SJSA1 (cell line): ENCODE results near the gene C3orf70. TPM values are rescaled to one million over a fixed set of nuclear protein-coding genes. Genes with fewer than 3 reads are reported as not detected.

Experiments used
- DNase-seq, 2 experiments: peaks; one replicate each; pipeline ENCODE4 v3.0.0-alpha.2; 2015 to 2020; ENCODE audit warnings: low spot score in 2 of 2, low read depth in 1 of 2
- H3K27ac ChIP-seq: fragments of 250-450 bp; sonication (Bioruptor Pico); 2 replicates; pipeline ENCODE4 v1.5.1; 2020; ENCODE audit warnings: mild to moderate bottlenecking, moderate library complexity
- H3K27me3 ChIP-seq: fragments of 250-450 bp; sonication (Bioruptor Pico); replicated peaks from 2 replicates; pipeline ENCODE4 v1.5.1; 2020; ENCODE audit warnings: mild to moderate bottlenecking, moderate library complexity
- H3K36me3 ChIP-seq: fragments of 250-450 bp; sonication (Bioruptor Pico); 2 replicates; pipeline ENCODE4 v1.5.1; 2020; ENCODE audit warnings: mild to moderate bottlenecking
- H3K4me1 ChIP-seq: fragments of 250-450 bp; sonication (Bioruptor Pico); replicated peaks from 2 replicates; pipeline ENCODE4 v1.6.1; 2021; ENCODE audit warnings: mild to moderate bottlenecking
- H3K4me3 ChIP-seq: fragments of 250-450 bp; sonication (Bioruptor Pico); 2 replicates; pipeline ENCODE4 v1.5.1; 2020; ENCODE audit warnings: mild to moderate bottlenecking
- H3K9me3 ChIP-seq: fragments of 250-450 bp; sonication (Bioruptor Pico); replicated peaks from 2 replicates; pipeline ENCODE4 v1.5.1; 2020; ENCODE audit warnings: mild to moderate bottlenecking
- total RNA-seq: library from RNA; depleted of rRNA; stranded (reverse); fragments of >200 nt; shearing (Covaris generic); gene quantifications from 2 replicates; pipeline ENCODE4 v1.2.3, GENCODE V29; 2014; rRNA removed

C3orf70 gene
- total RNA-seq, 1 experiment from 2014 or later = 0.08 TPM

DNA sequence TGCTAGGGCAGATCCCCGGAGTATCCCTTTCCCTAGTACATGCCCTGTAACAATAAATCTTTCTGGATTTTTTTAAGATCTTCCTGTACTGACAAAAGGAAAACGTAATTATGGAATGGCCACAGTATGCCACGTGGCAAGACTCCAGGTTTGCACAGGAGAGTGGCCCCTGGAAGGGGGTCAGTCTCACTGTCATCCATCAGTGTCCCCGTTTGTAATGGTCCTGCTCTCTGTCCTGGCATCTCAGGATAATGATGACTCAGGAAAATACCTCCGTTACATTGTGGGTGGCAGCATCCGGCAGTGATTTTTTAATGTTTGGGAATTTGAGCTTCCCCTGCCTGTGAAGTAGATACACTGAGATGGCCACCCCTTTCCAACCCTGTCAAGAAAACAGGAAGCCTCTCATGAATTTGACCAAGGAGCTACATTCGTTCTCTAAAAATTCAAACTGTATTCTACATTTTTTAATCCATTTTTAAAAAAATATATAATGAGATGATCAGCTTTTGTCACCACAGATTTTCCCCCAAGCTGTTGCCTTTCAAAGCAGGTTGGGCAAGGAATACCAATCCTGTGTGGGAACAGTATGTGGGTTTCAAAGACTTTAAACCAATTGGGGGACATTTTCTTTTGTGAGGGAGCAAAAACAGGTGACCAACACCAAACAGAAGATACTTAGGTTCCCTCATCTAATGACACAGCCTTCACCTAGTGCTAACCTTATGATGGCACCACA lies 110.4 kb downstream of the C3orf70 start:
- H3K4me1 ChIP-seq = no peaks in the 10 kb centered on the region
- no peak for DNase-seq
- no peaks in the 10 kb centered on the region for H3K27me3 ChIP-seq
- no peak overlapping the region for H3K27ac ChIP-seq
- H3K36me3 ChIP-seq = peaks cover 2% of the 10 kb centered on the region; the same call in 1 of the 2 replicates
- H3K4me3 ChIP-seq = no peak overlapping the region
- no peaks in the 10 kb centered on the region for H3K9me3 ChIP-seq

DNA sequence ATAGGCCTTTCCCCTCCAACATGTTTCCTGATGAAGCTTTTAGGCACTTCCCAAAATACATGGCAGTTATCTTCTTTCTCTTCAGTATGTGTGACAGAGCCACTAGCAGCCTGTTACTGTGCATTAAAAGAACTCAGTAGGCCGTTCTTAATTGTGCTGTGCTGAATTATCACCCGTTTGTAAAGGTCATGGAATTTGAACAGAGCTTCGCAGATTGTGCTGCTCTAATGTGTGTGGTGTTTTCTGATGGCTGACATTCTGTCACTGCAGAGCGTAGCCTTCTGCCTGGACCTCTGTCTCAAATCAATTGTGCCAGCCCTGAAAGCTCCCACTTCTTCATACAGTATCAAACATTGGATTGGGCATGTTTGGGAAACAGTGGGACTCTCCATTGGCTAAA lies 111.3 kb downstream of the C3orf70 start:
- no peak overlapping the region for H3K4me3 ChIP-seq
- H3K4me1 ChIP-seq = no peaks in the 10 kb centered on the region
- H3K36me3 ChIP-seq = peaks cover 2% of the 10 kb centered on the region; the same call in 1 of the 2 replicates
- no peaks in the 10 kb centered on the region for H3K27me3 ChIP-seq
- DNase-seq = no peak
- no peak overlapping the region for H3K27ac ChIP-seq
- H3K9me3 ChIP-seq = no peaks in the 10 kb centered on the region

DNA sequence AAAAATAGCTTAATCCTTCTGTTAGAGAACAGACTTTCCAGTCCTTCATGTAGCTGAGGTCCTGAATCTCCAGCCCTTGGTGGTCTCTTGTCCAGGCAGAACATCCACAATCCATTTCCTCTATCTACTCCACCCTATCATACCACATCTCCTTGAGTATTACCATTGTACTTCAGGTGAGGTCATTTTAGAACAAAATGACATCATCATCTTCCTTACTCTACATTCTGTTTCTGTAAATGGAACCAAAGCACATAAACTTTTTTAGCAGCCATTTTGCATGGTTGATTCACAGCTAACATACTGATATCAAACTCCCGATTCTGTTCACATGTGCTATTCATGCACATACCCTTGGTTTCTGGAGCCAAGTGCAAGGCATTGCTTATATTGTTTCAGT lies 112.4 kb downstream of the C3orf70 start:
- Histone ChIP-seq H3K27ac (no peak overlapping the region), H3K27me3 (no peaks in the 10 kb centered on the region), H3K4me3 (no peak overlapping the region), H3K4me1 (no peaks in the 10 kb centered on the region), H3K36me3 (peaks cover 5% of the 10 kb centered on the region; the same call in 1 of the 2 replicates), H3K9me3 (no peaks in the 10 kb centered on the region)
- no peak for DNase-seq

DNA sequence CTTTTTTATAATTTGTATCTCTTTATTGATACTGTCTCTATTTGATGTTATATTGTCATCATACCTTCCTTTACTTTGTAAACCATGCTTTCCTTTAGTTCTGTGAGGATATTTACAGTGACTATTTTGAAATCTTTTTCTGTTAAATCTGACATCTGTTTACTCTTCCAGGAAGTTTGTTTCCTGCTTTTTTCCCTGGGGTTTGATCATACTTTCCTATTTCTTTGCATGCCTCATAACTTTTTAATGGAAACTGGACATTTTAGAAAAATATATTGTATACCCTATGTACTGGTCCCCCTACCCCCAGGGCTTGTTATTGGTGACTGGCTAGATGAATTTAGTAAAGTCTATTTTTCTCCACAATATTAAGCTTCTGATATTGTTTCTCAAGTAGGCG lies 115.1 kb downstream of the C3orf70 start:
- Histone ChIP-seq H3K36me3 (peaks cover 8% of the 10 kb centered on the region; the same call in 1 of the 2 replicates), H3K27me3 (no peaks in the 10 kb centered on the region)
- DNase-seq = no peak

DNA sequence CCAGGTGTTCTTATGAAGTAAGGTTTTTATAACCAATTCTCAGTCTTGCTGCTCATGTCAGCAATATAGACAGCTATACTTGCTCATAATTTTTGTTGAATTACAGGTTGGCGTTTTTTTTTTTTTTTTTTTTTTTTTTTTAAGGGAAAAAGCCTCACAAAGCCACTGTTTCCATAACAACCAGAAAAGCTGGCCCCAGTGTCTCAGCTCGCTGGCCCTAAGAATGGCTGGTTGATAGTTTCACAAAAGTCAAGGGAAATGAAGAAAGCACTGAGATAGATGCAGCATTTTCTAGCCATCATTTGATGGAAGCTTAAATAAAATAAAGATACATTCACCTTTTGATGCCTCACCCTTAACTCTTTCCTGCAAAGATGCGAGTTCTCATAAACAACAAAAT lies 121.9 kb downstream of the C3orf70 start:
- H3K4me3 ChIP-seq = no peak overlapping the region
- H3K9me3 ChIP-seq = no peaks in the 10 kb centered on the region
- no peak for DNase-seq
- H3K36me3 ChIP-seq = peaks cover 4% of the 10 kb centered on the region; the same call in 1 of the 2 replicates
- no peaks in the 10 kb centered on the region for H3K27me3 ChIP-seq
- no peaks in the 10 kb centered on the region for H3K4me1 ChIP-seq
- no peak overlapping the region for H3K27ac ChIP-seq

More for the DNA sequence above, 115.1 kb downstream of the C3orf70 start:
- Histone ChIP-seq H3K9me3 (no peaks in the 10 kb centered on the region), H3K27ac (no peak overlapping the region), H3K4me3 (no peak overlapping the region), H3K4me1 (no peaks in the 10 kb centered on the region)

DNA sequence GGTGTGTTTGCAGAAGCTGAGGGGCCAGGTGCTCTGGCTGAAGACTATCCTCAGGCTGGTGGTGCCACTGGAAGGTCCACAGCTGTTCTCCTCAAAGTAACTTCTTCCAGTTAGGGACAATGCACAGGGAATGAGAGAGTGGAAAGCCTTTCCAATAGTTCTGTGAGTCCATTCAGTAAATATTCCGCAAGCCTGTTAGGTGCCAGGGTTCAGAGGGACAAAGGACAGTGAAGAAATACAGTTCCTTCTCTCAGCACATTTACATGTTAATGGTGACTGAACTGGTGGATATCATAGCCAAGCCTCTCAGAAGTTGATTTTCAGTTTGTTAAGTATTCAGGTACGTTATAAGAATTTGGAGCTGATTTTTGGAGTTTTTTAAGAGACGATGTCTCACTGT lies 122.5 kb downstream of the C3orf70 start:
- Histone ChIP-seq H3K36me3 (peaks cover 2% of the 10 kb centered on the region; the same call in 1 of the 2 replicates), H3K4me3 (no peak overlapping the region), H3K27me3 (no peaks in the 10 kb centered on the region), H3K27ac (no peak overlapping the region), H3K9me3 (no peaks in the 10 kb centered on the region), H3K4me1 (no peaks in the 10 kb centered on the region)
- DNase-seq = no peak

DNA sequence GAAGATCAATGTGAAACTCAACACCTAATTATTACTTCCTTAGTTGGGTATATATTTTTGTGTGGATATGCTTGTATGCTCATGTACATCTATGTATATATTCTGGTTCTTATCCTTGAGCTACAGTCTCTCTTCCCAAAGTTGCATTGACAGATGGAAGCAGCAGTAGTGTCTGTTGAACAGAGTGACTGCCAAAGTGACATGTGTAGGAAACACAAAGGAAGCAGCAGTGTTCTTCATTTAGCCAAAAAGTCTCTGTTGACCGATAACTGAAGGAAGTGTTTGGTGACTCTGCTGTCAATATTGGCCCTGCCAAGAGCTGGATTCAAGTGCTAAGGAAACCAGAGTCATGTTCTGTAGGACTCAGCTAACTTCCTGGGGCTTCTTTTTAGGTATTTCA lies 123.8 kb downstream of the C3orf70 start:
- H3K36me3 ChIP-seq = peaks cover 2% of the 10 kb centered on the region; the same call in 1 of the 2 replicates

DNA sequence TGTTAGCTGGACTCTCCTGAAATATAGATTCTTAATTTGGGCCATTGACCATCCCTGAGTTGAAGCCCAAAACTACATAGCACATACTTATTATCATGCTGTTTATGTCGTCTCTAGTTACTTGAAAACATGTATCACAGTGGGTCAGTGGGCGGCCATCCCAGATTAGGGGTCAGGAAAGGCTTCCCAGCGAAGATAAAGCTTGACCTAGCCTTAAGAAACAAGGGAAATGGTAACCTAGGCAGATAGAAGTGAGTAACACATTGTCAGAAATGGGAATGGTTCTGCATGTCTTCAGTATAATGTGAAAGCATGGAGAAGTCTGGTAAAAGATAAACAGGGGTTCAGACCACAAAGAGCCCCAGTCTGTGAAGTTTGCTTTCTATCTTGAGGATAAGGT lies 124.7 kb downstream of the C3orf70 start:
- Histone ChIP-seq H3K27ac (no peak overlapping the region), H3K9me3 (no peaks in the 10 kb centered on the region), H3K27me3 (no peaks in the 10 kb centered on the region), H3K4me1 (no peaks in the 10 kb centered on the region), H3K36me3 (peaks cover 1% of the 10 kb centered on the region; the same call in 1 of the 2 replicates), H3K4me3 (no peak overlapping the region)
- DNase-seq = no peak

More for the DNA sequence above, 123.8 kb downstream of the C3orf70 start:
- no peaks in the 10 kb centered on the region for H3K27me3 ChIP-seq
- no peak overlapping the region for H3K27ac ChIP-seq
- no peaks in the 10 kb centered on the region for H3K9me3 ChIP-seq
- no peak overlapping the region for H3K4me3 ChIP-seq
- DNase-seq = no peak
- no peaks in the 10 kb centered on the region for H3K4me1 ChIP-seq

Other genes with a start within 250 kb of the C3orf70 start
- 3.1 and 4.6 TPM in 2 replicates for gene EHHADH, start 101.0 kb upstream of the C3orf70 start, total RNA-seq
- gene MAP3K13, start 210.1 kb upstream of the C3orf70 start, total RNA-seq = 13.3 and 18.4 TPM in 2 replicates